Measurements from ENCODE around the gene PICALM.

PICALM gene

GRCh38 chr11:85914425-85914824 is 154.5 kb downstream of the PICALM start:
- POLR2A ChIA-PET: no interaction called here
- CTCF ChIA-PET: interaction anchor here (1.9 to 2.1 kb wide), 2 partner anchors 18 to 59 kb away, joined by 5 read pairs; partner anchors contain the start of gene CCDC83
- H3K4me3 ChIP-seq (ENCODE audit: low read depth, low read length): no peak overlapping the region
- no peak for DNase-seq (ENCODE audit: low read depth, low spot score)
- TF ChIP-seq CTCF (IDR thresholded peaks at IDR 0.05; ENCODE audit: insufficient read depth, low read length, missing control alignments): no peak

GRCh38 chr11:85913513-85913912 is 155.4 kb downstream of the PICALM start:
- DNase-seq (ENCODE audit: low read depth, low spot score): no peak
- POLR2A ChIA-PET: no interaction called here
- CTCF ChIA-PET: interaction anchor here (2.1 kb wide), 1 partner anchor 19 kb away, joined by 5 read pairs; no protein-coding TSS in a partner anchor
- no peak for TF ChIP-seq CTCF (IDR thresholded peaks at IDR 0.05; ENCODE audit: insufficient read depth, low read length, missing control alignments)
- H3K4me3 ChIP-seq (ENCODE audit: low read depth, low read length): no peak overlapping the region

- no peak for TF ChIP-seq CTCF (IDR thresholded peaks at IDR 0.05; ENCODE audit: insufficient read depth, low read length, missing control alignments)
- CTCF ChIA-PET: interaction anchor here (0.8 kb wide), 1 partner anchor 57 kb away, joined by 3 read pairs; the partner anchor contains the start of gene CCDC83
- no peak overlapping the region for H3K4me3 ChIP-seq (ENCODE audit: low read depth, low read length)
- DNase-seq (ENCODE audit: low read depth, low spot score): no peak
- POLR2A ChIA-PET: no interaction called here
Measured at GRCh38 chr11:85912414-85912813, 156.5 kb downstream of the PICALM start.

Data from AG04449 (cell line).